Hematopoietic multipotent progenitor cell treated with erythropoietin and hydrocortisone succinate and interleukin-3 and kit ligand, for 8 days (in vitro differentiated cells): ENCODE results near the gene TM4SF20.

Experiments
- DNase-seq: peaks from one replicate; pipeline ENCODE4 v3.0.0-alpha.2; 2015

The TM4SF20 gene

DNA sequence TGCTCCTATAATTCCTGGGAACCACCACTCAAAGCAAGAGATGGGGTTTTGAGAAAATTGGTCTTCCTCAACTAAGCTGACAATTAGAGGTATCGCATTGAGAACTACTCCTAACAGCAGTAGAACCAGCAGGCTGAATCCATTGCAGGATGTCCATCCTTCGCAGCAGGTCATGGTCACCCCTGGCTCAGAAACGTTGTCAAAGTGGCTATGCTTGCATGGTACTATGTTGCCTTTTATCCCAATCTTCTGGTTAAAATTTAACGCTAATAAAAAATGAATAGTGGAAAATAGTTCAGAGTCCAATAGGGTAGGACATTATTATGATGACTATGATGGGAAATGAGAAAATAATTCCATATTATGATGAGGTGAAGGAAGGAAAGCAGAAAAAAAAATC lies at the start of gene TM4SF20:
Gene TM4SF20, minus strand, starts transcription at position 212 of the 400 bp plus-strand sequence. Its CDS starts 38 bp downstream, at position 174.
- DNase-seq, result no peak

DNA sequence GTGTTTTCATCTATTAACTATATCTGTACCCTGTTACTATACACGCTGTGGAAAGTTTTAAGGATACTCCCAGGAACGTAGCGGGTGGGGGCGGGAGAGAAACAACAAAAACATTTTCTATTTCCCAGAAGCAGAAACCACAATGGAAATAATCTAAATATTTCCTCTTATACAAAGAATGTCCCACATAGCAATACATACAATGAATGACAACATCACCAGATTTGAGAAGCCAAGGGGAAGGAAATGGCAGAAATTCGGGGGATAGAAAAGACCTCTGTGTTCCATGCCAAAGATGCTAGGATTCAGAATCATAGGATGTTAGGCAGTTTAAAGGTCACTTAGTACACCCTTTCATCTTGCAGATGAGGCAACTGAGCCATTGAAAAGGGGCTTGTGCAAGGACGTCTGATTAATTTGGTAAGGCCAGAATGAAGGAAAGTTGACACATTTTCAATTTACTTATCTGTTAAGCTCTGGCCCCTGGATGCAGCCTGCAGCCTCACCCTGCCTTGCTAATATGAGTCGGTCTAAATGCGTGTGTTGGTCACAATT lies 49.7 kb upstream of the TM4SF20 start:
- DNase-seq, result no peak

GRCh38 chr2:227423656-227424499 lies 44.8 kb upstream of the TM4SF20 start:
- no peak for DNase-seq

- DNase-seq, result no peak
Measured at GRCh38 chr2:227420087-227421052, 41.3 kb upstream of the TM4SF20 start.

- no peak for DNase-seq
Measured at GRCh38 chr2:227416701-227417100, 37.6 kb upstream of the TM4SF20 start.

- peak; percentile 71 for DNase-seq
Measured at GRCh38 chr2:227415538-227416424, 36.7 kb upstream of the TM4SF20 start.

DNA sequence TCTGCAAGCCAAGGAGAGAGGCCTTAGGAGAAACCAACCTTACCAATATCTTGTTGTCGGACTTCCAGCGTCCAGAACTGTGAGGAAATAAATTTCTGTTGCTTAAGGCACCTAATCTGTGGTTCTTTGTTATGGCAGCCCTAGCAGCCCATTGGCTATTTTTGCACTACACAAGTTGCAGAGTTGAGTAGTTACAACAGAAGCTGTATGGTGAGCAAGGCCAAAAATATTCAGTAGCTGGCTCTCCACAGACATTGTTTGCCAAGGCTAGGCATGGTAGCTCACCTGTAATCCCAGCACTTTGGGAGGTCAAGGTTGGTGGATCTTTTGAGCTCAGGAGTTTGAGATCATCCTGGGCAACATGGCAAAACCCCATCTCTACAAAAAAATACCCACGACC lies 35.7 kb upstream of the TM4SF20 start:
- DNase-seq, result no peak

GRCh38 chr2:227413371-227413770 lies 34.3 kb upstream of the TM4SF20 start:
- DNase-seq, result no peak

DNA sequence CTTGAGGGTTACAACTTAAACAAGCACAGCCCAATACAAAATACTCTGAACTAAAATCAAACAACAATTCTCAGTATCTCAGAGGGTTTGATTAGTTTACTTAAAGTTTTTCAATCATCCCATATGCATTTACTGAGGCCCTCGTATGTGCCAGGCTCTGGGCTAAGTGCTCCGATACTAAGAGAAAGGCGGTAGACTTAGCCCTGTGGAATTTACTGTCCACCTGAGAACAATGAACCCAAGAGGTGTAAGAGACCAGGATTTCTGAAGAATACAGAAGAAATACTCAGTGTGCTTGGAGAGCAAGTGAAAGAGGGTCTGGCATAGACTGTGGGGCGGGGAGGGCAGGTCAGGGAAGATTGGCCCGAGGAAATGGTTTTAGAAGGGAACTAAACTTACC lies 33.8 kb upstream of the TM4SF20 start:
- DNase-seq, result no peak

- no peak for DNase-seq
Measured at GRCh38 chr2:227411990-227412350, 32.9 kb upstream of the TM4SF20 start.

GRCh38 chr2:227411320-227411989 lies 32.3 kb upstream of the TM4SF20 start:
- DNase-seq, result no peak

DNA sequence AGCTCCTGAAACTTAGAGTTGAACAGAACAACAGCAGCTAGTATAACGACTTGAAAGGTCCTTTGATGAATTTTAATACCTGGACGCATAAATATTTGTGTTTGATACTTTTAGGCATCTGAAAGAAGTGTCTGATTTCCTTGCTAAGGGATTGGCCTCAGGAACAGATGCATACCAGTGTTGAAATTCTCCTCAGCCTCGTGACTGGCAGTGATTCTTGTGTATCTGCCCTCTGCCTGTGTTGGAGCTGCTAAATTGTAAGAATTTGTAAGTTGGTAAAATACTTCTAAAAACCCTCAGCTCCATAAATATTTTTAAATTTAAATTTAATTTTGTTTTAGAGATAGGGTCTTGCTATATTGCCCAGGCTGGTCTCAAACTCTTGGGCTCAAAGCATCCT lies 31.1 kb upstream of the TM4SF20 start:
- no peak for DNase-seq

- DNase-seq, result no peak
Measured at GRCh38 chr2:227407591-227408151, 28.6 kb upstream of the TM4SF20 start.

- peak; percentile 88 for DNase-seq
Measured at GRCh38 chr2:227406177-227407031, 27.3 kb upstream of the TM4SF20 start.

DNA sequence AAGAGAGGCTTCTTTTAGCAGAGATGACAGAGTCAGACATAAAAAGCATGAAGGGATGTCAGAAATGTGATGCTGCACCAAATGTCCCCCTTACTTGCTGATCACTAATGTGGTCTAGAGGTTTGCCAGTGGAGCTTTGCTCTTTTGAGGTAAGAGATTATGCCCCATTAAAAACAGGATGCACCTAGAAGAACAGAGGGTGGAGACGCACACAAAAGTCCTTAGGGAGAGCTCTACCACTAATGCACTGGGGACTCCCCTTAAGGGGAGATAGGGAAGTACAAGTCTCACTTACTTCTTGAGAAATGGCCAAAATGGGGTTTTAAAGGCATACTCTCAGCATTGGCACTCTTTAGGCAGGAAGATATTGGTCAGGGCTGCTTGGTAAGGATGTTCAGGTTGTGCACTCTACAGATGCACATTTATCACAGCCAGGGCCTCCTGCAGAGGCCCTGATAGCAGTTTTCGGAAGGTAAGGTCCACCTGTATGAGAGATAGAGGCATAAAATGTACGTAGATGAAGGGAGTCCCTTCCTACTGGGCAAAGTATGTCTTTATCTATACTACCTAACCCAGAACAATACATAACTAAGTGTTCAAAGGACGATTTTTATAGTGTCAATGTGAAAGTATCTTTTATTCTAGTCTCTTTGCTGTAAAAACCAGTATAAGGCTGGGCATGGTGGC lies 25.6 kb upstream of the TM4SF20 start:
- no peak for DNase-seq

DNA sequence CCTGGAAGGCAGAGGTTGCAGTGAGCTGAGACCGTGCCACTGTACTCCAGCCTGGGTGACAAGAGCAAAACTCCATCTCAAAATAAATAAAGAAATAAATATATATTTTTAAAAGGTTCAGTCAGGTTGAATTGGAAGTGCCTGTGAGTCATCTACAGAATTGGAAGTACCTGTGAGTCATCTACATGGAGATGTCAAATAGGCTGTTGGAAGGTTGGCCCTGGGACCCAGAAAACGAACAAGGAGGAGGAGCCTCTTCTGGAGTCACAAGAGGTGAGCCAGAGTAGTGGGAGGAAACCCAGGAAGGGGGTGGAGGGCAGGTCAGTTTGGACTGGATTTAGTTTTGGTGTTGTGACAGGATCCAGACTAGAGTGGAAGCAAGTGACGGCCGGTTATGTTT lies 23.9 kb upstream of the TM4SF20 start:
- no peak for DNase-seq

GRCh38 chr2:227402321-227402720 lies 23.2 kb upstream of the TM4SF20 start:
- DNase-seq, result no peak

DNA sequence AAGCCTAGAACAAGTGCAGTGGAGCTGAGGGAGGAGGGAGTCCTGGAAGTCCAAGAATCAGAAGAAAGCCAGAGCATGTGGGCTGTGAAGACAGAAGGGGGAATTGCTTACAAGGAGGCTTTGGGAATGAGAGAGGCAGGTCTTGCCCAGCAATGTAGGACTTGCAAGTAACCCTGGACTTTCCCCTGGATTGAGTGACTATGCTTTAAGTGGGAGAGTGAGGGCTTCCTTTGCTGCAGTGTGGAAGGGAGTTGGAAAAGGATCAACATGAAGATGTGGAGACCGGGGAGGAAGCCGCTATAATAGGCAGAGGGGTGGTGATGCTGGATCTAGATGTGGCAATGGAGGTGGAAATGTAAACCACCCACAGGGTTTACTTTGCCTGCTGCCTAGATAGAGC lies 22.4 kb upstream of the TM4SF20 start:
- no peak for DNase-seq
